ENCODE results near the gene DDX42.

Gene DDX42

DNA sequence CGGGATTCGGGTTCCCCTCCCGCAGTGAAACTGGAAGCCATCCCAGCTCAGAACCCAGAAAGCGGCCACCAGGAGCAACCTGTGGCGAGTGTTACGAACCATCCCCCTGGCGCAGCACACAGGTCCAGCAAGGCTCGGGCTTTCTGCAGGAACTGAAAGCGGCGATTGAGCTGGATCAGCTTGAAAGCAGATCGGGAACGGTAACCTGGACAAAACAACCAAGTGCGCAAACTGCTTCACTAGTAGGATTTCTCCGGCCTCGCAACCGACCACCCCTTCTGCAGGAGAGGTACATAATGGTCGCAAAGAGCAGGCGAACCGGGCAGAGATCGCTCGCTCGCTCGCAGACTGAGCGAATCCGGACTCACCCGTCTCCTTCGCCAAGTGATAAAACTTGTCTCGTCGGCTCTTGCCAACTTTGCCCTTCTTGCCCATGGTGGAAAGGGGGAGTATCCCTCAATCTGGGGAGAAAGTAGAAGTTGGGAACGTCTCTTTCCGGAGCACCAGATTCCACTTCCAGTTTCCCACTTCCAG is 52.6 kb downstream of the DDX42 start:
- ATAC-seq, result peak; percentile 13
- Mint-ChIP-seq H3K4me1 (peaks cover 81% of the 10 kb centered on the region), H3K4me3 (peak overlapping the region; percentile 93 to 95), H3K9me3 (no peaks in the 10 kb centered on the region), H3K27ac (peak overlapping the region; percentile 99 to 100), H3K27me3 (no peaks in the 10 kb centered on the region)
- DNase-seq, result no peak

GRCh38 chr17:63827002-63827800 is 53.2 kb downstream of the DDX42 start, which contains the start of the genes FTSJ3 and PSMC5:
Gene FTSJ3 (minus strand): TSS chr17:63827663. CDS start chr17:63826902, 761 bp downstream.
Gene PSMC5 (plus strand): TSS chr17:63827431. CDS start chr17:63827491, 60 bp downstream.
- peak within 1 kb of the TSS; percentile 93 to 95 for H3K4me3 Mint-ChIP-seq
- peaks cover 81% of the 10 kb centered on the region for H3K4me1 Mint-ChIP-seq
- no peaks in the 10 kb centered on the region for H3K27me3 Mint-ChIP-seq
- ATAC-seq, result peak; percentile 93
- peak within 1 kb of the TSS; percentile 99 to 100 for H3K27ac Mint-ChIP-seq
- DNase-seq, result peak; percentile 94 to 95
- H3K9me3 Mint-ChIP-seq, result no peaks in the 10 kb centered on the region

GRCh38 chr17:63827801-63828221 is 53.8 kb downstream of the DDX42 start:
- Mint-ChIP-seq H3K4me3 (peak overlapping the region; percentile 93 to 95), H3K9me3 (no peaks in the 10 kb centered on the region), H3K27me3 (no peaks in the 10 kb centered on the region), H3K4me1 (peaks cover 85% of the 10 kb centered on the region), H3K27ac (peak overlapping the region; percentile 99 to 100)
- DNase-seq (no peak), ATAC-seq (no peak)

DNA sequence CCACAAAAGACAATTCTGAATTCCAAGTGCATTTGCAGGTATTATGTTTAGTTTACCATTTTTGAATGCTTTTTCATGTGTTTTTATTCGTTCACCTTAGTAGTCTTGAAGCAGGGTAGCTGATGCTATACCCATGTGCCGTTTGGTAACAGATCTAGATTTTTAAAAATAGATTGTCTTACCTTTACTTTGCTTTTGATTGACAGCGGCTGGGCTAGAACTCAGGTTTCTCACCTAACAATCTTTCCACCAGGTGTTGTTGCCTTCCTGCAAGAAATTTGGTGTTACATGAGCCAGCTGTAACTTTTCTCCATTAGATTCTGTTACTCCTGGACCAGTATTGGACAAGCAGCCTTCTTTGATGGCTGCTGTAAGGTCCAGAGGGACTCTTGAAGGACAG is 55.0 kb downstream of the DDX42 start:
- Mint-ChIP-seq H3K27me3 (no peaks in the 10 kb centered on the region), H3K4me3 (peak overlapping the region; percentile 16 to 93), H3K4me1 (peaks cover 80% of the 10 kb centered on the region), H3K9me3 (no peaks in the 10 kb centered on the region), H3K27ac (no peak overlapping the region)
- ATAC-seq (no peak), DNase-seq (no peak)

- Mint-ChIP-seq H3K9me3 (no peaks in the 10 kb centered on the region), H3K4me3 (no peak overlapping the region), H3K4me1 (peaks cover 79% of the 10 kb centered on the region), H3K27ac (peak overlapping the region; percentile 82 to 90), H3K27me3 (no peaks in the 10 kb centered on the region)
- ATAC-seq (no peak), DNase-seq (no peak)
Observed at GRCh38 chr17:63830278-63830677, 56.3 kb downstream of the DDX42 start.

GRCh38 chr17:63830904-63831491 is 57.0 kb downstream of the DDX42 start:
- H3K27me3 Mint-ChIP-seq, result no peaks in the 10 kb centered on the region
- peaks cover 79% of the 10 kb centered on the region for H3K4me1 Mint-ChIP-seq
- H3K9me3 Mint-ChIP-seq, result no peaks in the 10 kb centered on the region
- ATAC-seq, result no peak
- no peak overlapping the region for H3K4me3 Mint-ChIP-seq
- peak overlapping the region; percentile 79 to 82 for H3K27ac Mint-ChIP-seq
- DNase-seq, result no peak

DNA sequence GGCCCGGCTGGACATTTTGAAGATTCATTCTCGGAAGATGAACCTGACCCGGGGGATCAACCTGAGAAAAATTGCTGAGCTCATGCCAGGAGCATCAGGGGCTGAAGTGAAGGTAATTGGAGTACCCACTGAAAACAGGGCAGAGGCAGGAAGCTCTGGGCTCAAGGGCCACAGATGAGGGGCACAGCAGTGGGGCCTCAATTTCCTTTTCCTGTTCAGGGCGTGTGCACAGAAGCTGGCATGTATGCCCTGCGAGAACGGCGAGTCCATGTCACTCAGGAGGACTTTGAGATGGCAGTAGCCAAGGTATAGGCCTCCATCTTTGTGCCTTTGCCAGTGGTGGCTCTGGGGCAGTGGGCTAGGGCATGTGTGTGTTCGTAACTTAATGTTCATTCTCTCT is 57.5 kb downstream of the DDX42 start:
- Mint-ChIP-seq H3K27me3 (no peaks in the 10 kb centered on the region), H3K4me1 (peaks cover 74% of the 10 kb centered on the region), H3K27ac (peak overlapping the region; percentile 63 to 76), H3K4me3 (no peak overlapping the region), H3K9me3 (no peaks in the 10 kb centered on the region)
- DNase-seq (no peak), ATAC-seq (no peak)

DNA sequence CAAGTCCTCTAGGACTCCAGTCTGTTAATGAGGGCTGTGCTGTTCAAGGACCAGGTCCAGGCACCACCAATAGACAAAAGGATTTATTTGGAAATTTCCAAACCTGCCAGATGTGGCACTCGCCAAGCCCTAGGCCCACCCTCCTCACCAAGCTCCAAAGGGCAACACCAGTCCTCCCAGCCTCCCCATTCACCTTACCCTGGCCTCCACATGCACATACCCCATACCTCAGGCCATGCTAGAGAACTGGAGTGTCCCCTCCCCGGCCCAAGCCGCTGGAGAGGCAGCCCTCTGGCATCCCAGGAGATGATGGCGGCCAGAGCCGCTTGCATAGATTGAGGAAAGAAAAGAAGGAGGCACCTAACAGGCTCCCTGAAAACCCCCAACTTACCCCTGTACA is 58.0 kb downstream of the DDX42 start:
- Mint-ChIP-seq H3K4me1 (peaks cover 76% of the 10 kb centered on the region), H3K27me3 (no peaks in the 10 kb centered on the region), H3K27ac (peak overlapping the region in 1 of 2 donors; percentile 82), H3K4me3 (no peak overlapping the region), H3K9me3 (no peaks in the 10 kb centered on the region)
- no peak for ATAC-seq
- DNase-seq, result no peak

- no peak for ATAC-seq
- peaks cover 80% of the 10 kb centered on the region for H3K4me1 Mint-ChIP-seq
- no peak for DNase-seq
- H3K4me3 Mint-ChIP-seq, result no peak overlapping the region
- H3K27ac Mint-ChIP-seq, result peak overlapping the region in 1 of 2 donors; percentile 82
- H3K9me3 Mint-ChIP-seq, result no peaks in the 10 kb centered on the region
- H3K27me3 Mint-ChIP-seq, result no peaks in the 10 kb centered on the region
Observed at GRCh38 chr17:63832455-63832854, 58.5 kb downstream of the DDX42 start.

DNA sequence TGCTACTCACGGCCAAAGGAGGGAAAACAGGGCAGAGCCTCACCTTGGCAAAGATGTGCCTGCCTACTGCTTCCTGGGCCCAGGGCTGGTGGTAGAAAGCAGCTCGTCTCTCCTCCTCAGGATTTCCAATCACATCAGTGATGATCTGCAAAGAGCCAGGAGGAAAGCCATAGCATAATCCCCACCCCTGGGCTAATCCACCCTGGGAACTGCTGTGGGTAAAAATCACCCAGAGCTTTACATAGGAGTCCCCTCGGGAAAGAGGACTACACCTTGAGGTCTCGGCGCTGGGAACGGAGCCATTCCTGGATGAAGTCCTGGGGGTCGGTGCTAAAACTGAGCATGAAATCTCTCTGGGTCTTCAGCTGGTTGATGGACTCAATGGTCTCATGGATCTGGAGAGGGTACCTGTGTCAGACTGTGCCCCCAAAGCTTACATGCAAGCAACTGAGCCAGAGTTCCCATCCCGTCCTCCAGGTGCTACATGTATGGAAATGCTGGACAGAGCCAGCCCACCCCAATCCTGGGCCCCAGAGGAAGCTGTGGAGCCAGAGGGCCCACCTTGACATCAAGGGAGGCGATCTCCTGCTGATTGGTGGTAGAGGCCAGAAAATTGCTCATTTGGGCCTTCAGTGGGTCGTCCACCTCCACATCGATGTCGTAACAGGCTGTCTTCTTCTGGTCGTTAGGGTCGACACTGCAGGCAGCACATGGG is 59.2 kb downstream of the DDX42 start:
- peak overlapping the region in 1 of 2 donors; percentile 19 for H3K27ac Mint-ChIP-seq
- peaks cover 84% of the 10 kb centered on the region for H3K4me1 Mint-ChIP-seq
- DNase-seq, result peak in 1 of 2 donors; percentile 7
- ATAC-seq, result no peak
- no peak overlapping the region for H3K4me3 Mint-ChIP-seq
- no peaks in the 10 kb centered on the region for H3K9me3 Mint-ChIP-seq
- H3K27me3 Mint-ChIP-seq, result no peaks in the 10 kb centered on the region

DNA sequence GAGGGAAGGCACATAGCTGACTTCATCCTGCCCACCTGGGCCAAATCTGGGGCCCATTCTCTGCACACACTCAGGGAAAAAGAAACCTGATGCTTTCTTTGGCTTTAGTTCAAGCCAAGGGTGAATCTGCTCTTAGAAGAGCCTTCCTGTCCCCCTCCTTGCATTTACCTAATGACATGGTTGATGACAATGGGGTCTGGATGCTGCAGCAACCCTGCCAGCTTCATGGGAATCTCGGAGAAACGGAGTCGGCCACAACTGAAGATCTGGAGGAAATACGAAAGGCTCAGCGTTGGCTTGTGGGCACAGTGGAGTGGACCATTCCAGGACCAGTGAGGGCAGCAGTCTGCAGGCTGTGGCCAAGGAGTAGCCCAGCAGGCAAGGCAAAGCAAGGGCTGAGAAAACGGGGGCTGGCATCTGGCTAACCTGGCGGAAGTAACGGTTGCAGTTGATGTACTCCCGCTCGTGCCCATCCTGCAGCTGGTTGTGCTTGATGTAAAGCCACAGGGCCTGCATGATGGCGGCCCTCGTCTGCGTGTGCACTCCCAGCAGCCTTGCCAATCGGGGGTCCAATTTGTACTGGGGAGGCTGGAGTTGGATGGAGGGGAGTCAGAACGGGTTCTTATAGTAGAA is 59.9 kb downstream of the DDX42 start:
- Mint-ChIP-seq H3K27me3 (no peaks in the 10 kb centered on the region), H3K4me1 (peaks cover 85% of the 10 kb centered on the region), H3K9me3 (no peaks in the 10 kb centered on the region), H3K4me3 (no peak overlapping the region), H3K27ac (no peak overlapping the region)
- peak in 1 of 2 donors; percentile 8 for DNase-seq
- no peak for ATAC-seq

GRCh38 chr17:63834431-63835166 is 60.6 kb downstream of the DDX42 start:
- Mint-ChIP-seq H3K4me3 (no peak overlapping the region), H3K27me3 (no peaks in the 10 kb centered on the region), H3K27ac (no peak overlapping the region), H3K9me3 (no peaks in the 10 kb centered on the region), H3K4me1 (peaks cover 85% of the 10 kb centered on the region)
- DNase-seq, result peak; percentile 65 to 79
- peak; percentile 88 for ATAC-seq

GRCh38 chr17:63835167-63835720 is 61.3 kb downstream of the DDX42 start:
- no peak for DNase-seq
- H3K4me3 Mint-ChIP-seq, result no peak overlapping the region

GRCh38 chr17:63836811-63837210 is 62.8 kb downstream of the DDX42 start:
- no peaks in the 10 kb centered on the region for H3K27me3 Mint-ChIP-seq
- H3K27ac Mint-ChIP-seq, result no peak overlapping the region
- no peaks in the 10 kb centered on the region for H3K9me3 Mint-ChIP-seq
- H3K4me3 Mint-ChIP-seq, result no peak overlapping the region
- ATAC-seq (no peak), DNase-seq (no peak)
- peaks cover 80% of the 10 kb centered on the region for H3K4me1 Mint-ChIP-seq

More at GRCh38 chr17:63835167-63835720, 61.3 kb downstream of the DDX42 start:
- Mint-ChIP-seq H3K9me3 (no peaks in the 10 kb centered on the region), H3K4me1 (peaks cover 83% of the 10 kb centered on the region), H3K27ac (peak overlapping the region; percentile 40 to 87), H3K27me3 (no peaks in the 10 kb centered on the region)
- no peak for ATAC-seq

Measured in stimulated activated naive CD8-positive, alpha-beta T cell treated with anti-CD3 and anti-CD28 coated beads, Interleukin-15, amount 100 ng/mL, for 72 hours (primary cell).